Esophagus squamous epithelium (tissue), 5 donors: ENCODE measurements around the gene DIP2A. TPM values are rescaled to one million over a fixed set of nuclear protein-coding genes. Genes with fewer than 3 reads are reported as not detected.
"Not testable (repeated sequence)": the region's sequence is repeated elsewhere in the genome, so short reads cannot be mapped to it uniquely, and the experiment has no call there.

Source experiments
- DNase-seq: peaks from one replicate; lab custom pipeline; 2025; lab: John Stamatoyannopoulos, UW
- H3K27ac ChIP-seq, 4 donors: fragments of 200-600 bp; sonication (generic); one replicate each; pipeline ENCODE4 v1.5.1; 2016 to 2019; ENCODE audit warnings: mild to moderate bottlenecking in 1 of 4
- H3K27me3 ChIP-seq, 4 donors: fragments of 200-600 bp; sonication (generic); 1 replicate in 3 of 4; 2 replicates in 1 of 4; pipeline versions ENCODE4 v1.5.1 to v1.6.0; 2017 to 2021; ENCODE audit warnings: antibody characterized with exemption in 1 of 4
- H3K36me3 ChIP-seq, 3 donors: fragments of 200-600 bp; sonication (generic); one replicate each; pipeline ENCODE4 v1.5.1; 2016 to 2019
- H3K4me1 ChIP-seq, 3 donors: fragments of 200-600 bp; sonication (generic); one replicate each; pipeline ENCODE4 v1.5.1; 2017 to 2019
- H3K4me3 ChIP-seq, 4 donors: fragments of 200-600 bp; sonication (generic); 1 replicate in 3 of 4; 2 replicates in 1 of 4; pipeline ENCODE4 v1.5.1; 2016 to 2019; ENCODE audit warnings: mild to moderate bottlenecking in 2 of 4, moderate library complexity in 1 of 4
- H3K9me3 ChIP-seq, 3 donors: fragments of 200-600 bp; sonication (generic); one replicate each; pipeline ENCODE4 v1.5.1; 2016 to 2019
- POLR2A ChIP-seq, 4 donors: fragments of 450-650 bp; IDR thresholded peaks; one replicate each; pipeline ENCODE4 v1.6.1; 2017; ENCODE audit warnings: antibody characterized with exemption in 4 of 4, mild to moderate bottlenecking in 4 of 4, moderate library complexity in 3 of 4
- WGBS, 2 donors: methylation state at CpG; one replicate each; pipeline ENCODE4 v1.1.5; 2018; 5-methylcytosine and 5-hydroxymethylcytosine counted together
- intact Hi-C: fragments of 100-400 bp; cut with DNase I; formaldehyde crosslinking; loops from one replicate; pipeline ENCODE4 v1.15.0; 2022
- total RNA-seq, 4 donors: library from RNA; depleted of rRNA; stranded (reverse); fragments of >200 nt; gene quantifications; one replicate each; pipeline ENCODE4 v1.1.0, GENCODE V29; 2016
- TF ChIP-seq, protein P1 (sequence below), 6 experiments: fragments of 450-650 bp in 4 of 6; fragments of 200-600 bp in 2 of 6; sonication (generic) in 2 of 6; IDR thresholded peaks; one replicate each; pipeline ENCODE4 v1.5.1; 2016 to 2019; ENCODE audit warnings: antibody characterized with exemption in 6 of 6, mild to moderate bottlenecking in 4 of 6, moderate library complexity in 4 of 6
- donor health status: DM: yes; HTN: yes; CAD: no.

Gene DIP2A
- total RNA-seq, 4 donors from 2014 or later: 16.7 to 40.3 (median 33.0) TPM

DNA sequence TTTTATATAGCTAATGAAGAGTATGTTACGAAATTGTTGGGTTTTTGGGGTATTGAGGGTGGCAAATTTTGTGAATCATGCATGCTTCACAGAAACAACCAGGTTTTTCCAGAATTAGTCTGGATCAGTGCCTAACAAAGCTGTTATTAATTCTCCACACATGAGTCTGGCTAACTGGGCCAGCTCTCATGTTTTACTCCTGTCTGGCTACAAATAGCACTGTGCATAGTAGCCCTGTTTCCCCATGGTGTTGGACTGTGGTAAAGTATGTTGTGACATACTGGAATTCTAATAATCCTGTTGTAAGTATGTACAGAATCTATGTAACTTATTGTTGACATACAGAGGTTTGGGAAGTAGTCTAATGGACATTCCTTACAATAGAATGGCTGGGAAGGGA is 110.4 kb downstream of the DIP2A start:
- H3K36me3 ChIP-seq: peaks cover 14 to 88% (median 26%) of the 10 kb centered on the region in 3 donors
- intact Hi-C loops: no loop called here
- WGBS, 2 donors: 81% methylated on average over 1 of the region's 1 CpG
- no peaks in the 10 kb centered on the region for H3K4me1 ChIP-seq
- H3K27ac ChIP-seq: no peak overlapping the region
- TF ChIP-seq POLR2A (IDR thresholded peaks at IDR 0.05): no peak
- TF ChIP-seq, protein P1, sequence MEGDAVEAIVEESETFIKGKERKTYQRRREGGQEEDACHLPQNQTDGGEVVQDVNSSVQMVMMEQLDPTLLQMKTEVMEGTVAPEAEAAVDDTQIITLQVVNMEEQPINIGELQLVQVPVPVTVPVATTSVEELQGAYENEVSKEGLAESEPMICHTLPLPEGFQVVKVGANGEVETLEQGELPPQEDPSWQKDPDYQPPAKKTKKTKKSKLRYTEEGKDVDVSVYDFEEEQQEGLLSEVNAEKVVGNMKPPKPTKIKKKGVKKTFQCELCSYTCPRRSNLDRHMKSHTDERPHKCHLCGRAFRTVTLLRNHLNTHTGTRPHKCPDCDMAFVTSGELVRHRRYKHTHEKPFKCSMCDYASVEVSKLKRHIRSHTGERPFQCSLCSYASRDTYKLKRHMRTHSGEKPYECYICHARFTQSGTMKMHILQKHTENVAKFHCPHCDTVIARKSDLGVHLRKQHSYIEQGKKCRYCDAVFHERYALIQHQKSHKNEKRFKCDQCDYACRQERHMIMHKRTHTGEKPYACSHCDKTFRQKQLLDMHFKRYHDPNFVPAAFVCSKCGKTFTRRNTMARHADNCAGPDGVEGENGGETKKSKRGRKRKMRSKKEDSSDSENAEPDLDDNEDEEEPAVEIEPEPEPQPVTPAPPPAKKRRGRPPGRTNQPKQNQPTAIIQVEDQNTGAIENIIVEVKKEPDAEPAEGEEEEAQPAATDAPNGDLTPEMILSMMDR (IDR thresholded peaks at IDR 0.05): no peak
- H3K9me3 ChIP-seq: peaks cover 0 to 10% (median 0%) of the 10 kb centered on the region in 3 donors
- H3K27me3 ChIP-seq: no peaks in the 10 kb centered on the region
- no peak overlapping the region for H3K4me3 ChIP-seq
- no peak for DNase-seq

DNA sequence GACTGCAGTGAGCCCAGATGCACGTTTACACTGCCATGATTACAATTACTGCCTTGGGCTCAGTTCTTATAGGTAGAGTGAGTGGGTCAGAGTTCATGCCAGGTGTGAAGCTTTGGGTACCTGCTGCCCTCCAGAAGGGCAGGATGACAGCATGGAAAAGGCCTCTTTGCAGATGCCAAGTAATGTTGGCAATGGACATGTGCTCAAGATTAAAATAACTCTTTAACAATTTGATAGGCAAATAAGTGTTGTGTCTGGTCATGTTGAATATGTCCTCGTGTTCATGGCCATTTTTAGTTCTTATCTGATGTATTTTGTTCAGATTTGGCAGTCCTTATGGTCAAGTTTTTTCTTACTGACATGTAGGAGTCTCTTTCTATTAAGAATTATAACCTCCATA is 111.4 kb downstream of the DIP2A start:
- H3K4me1 ChIP-seq: no peaks in the 10 kb centered on the region
- H3K9me3 ChIP-seq: peaks cover 0 to 10% (median 0%) of the 10 kb centered on the region in 3 donors
- no peak for DNase-seq
- TF ChIP-seq, protein P1 (IDR thresholded peaks at IDR 0.05): no peak
- no peak for TF ChIP-seq POLR2A (IDR thresholded peaks at IDR 0.05)
- peaks cover 14 to 78% (median 23%) of the 10 kb centered on the region in 3 donors for H3K36me3 ChIP-seq
- WGBS, 2 donors: 33 to 85% methylated on average over 2 of the region's 2 CpGs
- no peak overlapping the region for H3K27ac ChIP-seq
- intact Hi-C loops: no loop called here
- no peaks in the 10 kb centered on the region for H3K27me3 ChIP-seq
- no peak overlapping the region for H3K4me3 ChIP-seq

DNA sequence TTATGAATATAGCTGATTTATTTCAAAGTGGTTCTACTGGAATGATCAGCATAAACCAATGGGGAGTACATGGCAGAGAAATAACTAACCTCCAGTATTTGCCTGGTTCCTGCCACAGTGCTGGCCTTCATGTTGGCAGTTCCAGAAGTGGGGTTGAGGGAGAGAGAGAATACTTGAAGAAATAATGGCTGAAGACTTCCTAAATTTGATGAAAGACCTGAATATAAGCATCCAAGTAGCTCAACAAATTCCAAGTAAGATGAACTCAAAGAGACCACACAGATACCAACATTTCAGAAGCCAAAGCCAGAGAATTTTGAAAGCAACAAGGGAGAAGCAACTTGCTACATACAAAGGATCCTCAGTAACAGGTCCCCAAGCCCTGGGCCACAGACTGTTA is 111.9 kb downstream of the DIP2A start:
- peaks cover 0 to 10% (median 0%) of the 10 kb centered on the region in 3 donors for H3K9me3 ChIP-seq
- intact Hi-C loops: no loop called here
- no peak for DNase-seq
- H3K4me1 ChIP-seq: no peaks in the 10 kb centered on the region
- no peak overlapping the region for H3K27ac ChIP-seq
- no peak overlapping the region for H3K4me3 ChIP-seq
- H3K36me3 ChIP-seq: peaks cover 14 to 73% (median 21%) of the 10 kb centered on the region in 3 donors
- TF ChIP-seq POLR2A (IDR thresholded peaks at IDR 0.05): no peak
- TF ChIP-seq, protein P1 (IDR thresholded peaks at IDR 0.05): no peak
- H3K27me3 ChIP-seq: no peaks in the 10 kb centered on the region

DNA sequence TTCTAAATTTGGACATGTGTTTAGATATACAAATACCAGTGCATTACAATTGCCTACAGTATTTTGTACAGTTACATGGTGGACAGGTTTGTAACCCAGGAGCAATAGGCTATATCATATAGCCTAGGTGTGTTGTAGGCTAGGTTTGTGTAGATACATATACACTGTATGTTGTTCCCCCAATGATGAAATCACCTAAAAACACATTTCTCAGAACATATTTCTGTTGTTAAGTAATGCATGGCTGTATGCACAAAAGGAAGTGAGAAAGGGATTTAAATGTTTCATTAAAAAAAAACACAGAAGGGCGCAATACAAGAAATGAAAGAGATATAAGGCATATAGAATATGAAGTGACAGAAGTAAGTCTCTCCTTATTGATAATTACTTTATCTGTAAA is 114.2 kb downstream of the DIP2A start:
- no peak for DNase-seq
- Histone ChIP-seq H3K9me3 (peaks cover 0 to 10% (median 0%) of the 10 kb centered on the region in 3 donors), H3K27ac (no peak overlapping the region), H3K36me3 (peaks cover 0 to 50% (median 6%) of the 10 kb centered on the region in 3 donors), H3K27me3 (no peaks in the 10 kb centered on the region), H3K4me3 (no peak overlapping the region), H3K4me1 (no peaks in the 10 kb centered on the region)
- 100% methylated on average over 1 of the region's 1 CpG for WGBS, 2 donors
- no peak for TF ChIP-seq POLR2A (IDR thresholded peaks at IDR 0.05)
- TF ChIP-seq, protein P1 (IDR thresholded peaks at IDR 0.05): no peak
- intact Hi-C loops: no loop called here

DNA sequence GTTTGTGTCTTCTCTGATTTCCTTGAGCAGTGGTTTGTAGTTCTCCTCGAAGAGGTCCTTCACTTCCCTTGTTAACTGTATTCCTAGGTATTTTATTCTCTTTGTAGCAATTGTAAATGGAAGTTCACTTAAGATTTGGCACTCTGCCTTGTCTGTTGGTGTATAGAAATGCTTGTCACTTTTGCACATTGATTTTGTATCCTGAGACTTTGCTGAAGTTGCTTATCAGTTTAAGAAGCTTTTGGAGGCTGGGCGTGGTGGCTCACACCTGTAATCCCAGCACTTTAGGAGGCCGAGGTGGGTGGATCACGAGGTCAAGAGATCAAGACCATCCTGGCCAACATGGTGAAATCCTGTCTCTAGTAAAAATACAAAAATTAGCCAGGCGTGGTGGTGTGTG is 119.1 kb downstream of the DIP2A start:
- H3K36me3 ChIP-seq: peaks cover 0 to 19% (median 0%) of the 10 kb centered on the region in 3 donors
- DNase-seq, H3K4me1 ChIP-seq, H3K4me3 ChIP-seq, intact Hi-C loops, H3K27ac ChIP-seq, H3K27me3 ChIP-seq: not testable (repeated sequence)
- peaks cover 0 to 29% (median 4%) of the 10 kb centered on the region in 3 donors for H3K9me3 ChIP-seq
- WGBS, 2 donors: 92 to 96% methylated on average over 2 to 5 of the region's 5 CpGs

DNA sequence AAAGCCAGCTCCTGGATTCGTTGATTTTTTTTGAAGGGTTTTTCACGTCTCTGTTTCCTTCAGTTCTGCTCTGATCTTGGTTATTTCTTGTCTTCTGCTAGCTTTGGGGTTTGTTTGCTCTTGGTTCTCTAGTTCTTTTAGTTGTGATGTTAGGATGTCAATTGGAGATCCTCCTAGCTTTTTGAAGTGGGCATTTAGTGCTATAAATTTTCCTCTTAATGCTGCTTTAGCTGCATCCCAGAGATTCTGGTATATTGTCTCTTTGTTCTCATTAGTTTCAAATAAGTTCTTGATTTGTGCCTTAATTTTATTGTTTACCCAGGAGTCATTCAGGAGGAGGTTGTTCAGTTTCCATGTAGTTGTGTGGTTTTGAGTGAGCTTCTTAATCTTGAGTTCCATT is 120.7 kb downstream of the DIP2A start:
- H3K27me3 ChIP-seq, DNase-seq, H3K4me1 ChIP-seq, intact Hi-C loops, H3K4me3 ChIP-seq, H3K27ac ChIP-seq: not testable (repeated sequence)
- WGBS, 2 donors: 91 to 100% methylated on average over 2 of the region's 2 CpGs
- peaks cover 0 to 14% (median 0%) of the 10 kb centered on the region in 3 donors for H3K36me3 ChIP-seq
- H3K9me3 ChIP-seq: peaks cover 0 to 22% (median 4%) of the 10 kb centered on the region in 3 donors
